ENCODE measurements around the gene ABTB2. TPM values are rescaled to one million over a fixed set of nuclear protein-coding genes. Genes with fewer than 3 reads are reported as not detected.
A peak's percentile ranks its signal among the peaks of the same experiment; 100 is the strongest.

ABTB2 gene
- total and polyA plus RNA-seq, 10 of the 15 experiments (the other 5 are each of a cell fraction or from before 2014, with no cell fraction given): 0.13 to 2.1 (median 0.72) TPM

- 94% methylated on average over 4 of the region's 4 CpGs for WGBS (ENCODE audit: insufficient coverage, insufficient replicate concordance, low lambda C conversion rate, missing lambda C conversion rate)
- no peak for DNase-seq (ENCODE audit: low read depth, low spot score)
- in situ Hi-C loops (cut with MboI) (no loop called here), intact Hi-C loops (cut with micrococcal nuclease; ENCODE audit: unreplicated experiment) (no loop called here)
- Histone ChIP-seq H3K79me2 (ENCODE audit: control insufficient read depth, insufficient read depth, low read length) (no peaks in the 10 kb centered on the region), H2AFZ (ENCODE audit: control insufficient read depth, low read depth, low read length) (no peak overlapping the region), H3K4me2 (ENCODE audit: control insufficient read depth, insufficient read depth) (no peak overlapping the region), H3K27ac (ENCODE audit: control insufficient read depth, insufficient read depth) (no peak overlapping the region), H3K9ac (ENCODE audit: control insufficient read depth, insufficient read depth, low read length) (no peak overlapping the region), H3K4me3 (no peak overlapping the region), H3K27me3 (replicated peaks in 1 of 2; ENCODE audit: control insufficient read depth in 2 of 2, insufficient read depth in 2 of 2, low read length in 1 of 2) (no peaks in the 10 kb centered on the region), H3K4me1 (ENCODE audit: control insufficient read depth, insufficient read depth, low read length) (no peaks in the 10 kb centered on the region), H4K20me1 (ENCODE audit: control insufficient read depth, insufficient read depth) (no peaks in the 10 kb centered on the region; the same call in 1 of the 2 replicates), H3K36me3 (ENCODE audit: control insufficient read depth in 2 of 2, insufficient read depth in 2 of 2, low read length in 1 of 2) (peaks cover 23 to 34% of the 10 kb centered on the region in 2 experiments), H3K9me3 (replicated peaks; ENCODE audit: control insufficient read depth, insufficient read depth, low read length) (no peaks in the 10 kb centered on the region)
- no peak for ATAC-seq
- FAIRE-seq: no peak
- ChIA-PET RAD21 (ENCODE audit: unreplicated experiment) (no interaction called here), CTCF (no interaction called here), POLR2A (no interaction called here), SMC1A (ENCODE audit: uncharacterized antibody, unreplicated experiment) (no interaction called here)
- BruUV-seq (replicated peaks): TSS peak; percentile 31
- no peak for TF ChIP-seq CHD2 (IDR thresholded peaks at IDR 0.05; ENCODE audit: borderline replicate concordance, low read depth, low read length)
- TF ChIP-seq, protein P1, sequence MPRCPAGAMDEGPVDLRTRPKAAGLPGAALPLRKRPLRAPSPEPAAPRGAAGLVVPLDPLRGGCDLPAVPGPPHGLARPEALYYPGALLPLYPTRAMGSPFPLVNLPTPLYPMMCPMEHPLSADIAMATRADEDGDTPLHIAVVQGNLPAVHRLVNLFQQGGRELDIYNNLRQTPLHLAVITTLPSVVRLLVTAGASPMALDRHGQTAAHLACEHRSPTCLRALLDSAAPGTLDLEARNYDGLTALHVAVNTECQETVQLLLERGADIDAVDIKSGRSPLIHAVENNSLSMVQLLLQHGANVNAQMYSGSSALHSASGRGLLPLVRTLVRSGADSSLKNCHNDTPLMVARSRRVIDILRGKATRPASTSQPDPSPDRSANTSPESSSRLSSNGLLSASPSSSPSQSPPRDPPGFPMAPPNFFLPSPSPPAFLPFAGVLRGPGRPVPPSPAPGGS (IDR thresholded peaks at IDR 0.05; ENCODE audit: borderline replicate concordance, insufficient read depth, low read depth, low read length, poor library complexity, severe bottlenecking): no peak
- TF ChIP-seq PKNOX1 (IDR thresholded peaks at IDR 0.05): no peak
- TF ChIP-seq ZNF207 (IDR thresholded peaks at IDR 0.05; ENCODE audit: borderline replicate concordance): no peak
- TF ChIP-seq, protein P2, sequence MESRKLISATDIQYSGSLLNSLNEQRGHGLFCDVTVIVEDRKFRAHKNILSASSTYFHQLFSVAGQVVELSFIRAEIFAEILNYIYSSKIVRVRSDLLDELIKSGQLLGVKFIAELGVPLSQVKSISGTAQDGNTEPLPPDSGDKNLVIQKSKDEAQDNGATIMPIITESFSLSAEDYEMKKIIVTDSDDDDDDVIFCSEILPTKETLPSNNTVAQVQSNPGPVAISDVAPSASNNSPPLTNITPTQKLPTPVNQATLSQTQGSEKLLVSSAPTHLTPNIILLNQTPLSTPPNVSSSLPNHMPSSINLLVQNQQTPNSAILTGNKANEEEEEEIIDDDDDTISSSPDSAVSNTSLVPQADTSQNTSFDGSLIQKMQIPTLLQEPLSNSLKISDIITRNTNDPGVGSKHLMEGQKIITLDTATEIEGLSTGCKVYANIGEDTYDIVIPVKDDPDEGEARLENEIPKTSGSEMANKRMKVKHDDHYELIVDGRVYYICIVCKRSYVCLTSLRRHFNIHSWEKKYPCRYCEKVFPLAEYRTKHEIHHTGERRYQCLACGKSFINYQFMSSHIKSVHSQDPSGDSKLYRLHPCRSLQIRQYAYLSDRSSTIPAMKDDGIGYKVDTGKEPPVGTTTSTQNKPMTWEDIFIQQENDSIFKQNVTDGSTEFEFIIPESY (IDR thresholded peaks at IDR 0.05): no peak
- no peak for TF ChIP-seq NRF1 (conservative IDR thresholded peaks at IDR 0.05; ENCODE audit: low read depth, low read length)
- TF ChIP-seq NBN (IDR thresholded peaks at IDR 0.05): no peak
- no peak for TF ChIP-seq TCF7 (IDR thresholded peaks at IDR 0.05; ENCODE audit: borderline replicate concordance)
- TF ChIP-seq, protein P3, sequence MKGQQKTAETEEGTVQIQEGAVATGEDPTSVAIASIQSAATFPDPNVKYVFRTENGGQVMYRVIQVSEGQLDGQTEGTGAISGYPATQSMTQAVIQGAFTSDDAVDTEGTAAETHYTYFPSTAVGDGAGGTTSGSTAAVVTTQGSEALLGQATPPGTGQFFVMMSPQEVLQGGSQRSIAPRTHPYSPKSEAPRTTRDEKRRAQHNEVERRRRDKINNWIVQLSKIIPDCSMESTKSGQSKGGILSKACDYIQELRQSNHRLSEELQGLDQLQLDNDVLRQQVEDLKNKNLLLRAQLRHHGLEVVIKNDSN (IDR thresholded peaks at IDR 0.05; ENCODE audit: borderline replicate concordance, extremely low read length, insufficient read depth, low read depth, low read length): no peak
- TF ChIP-seq KDM1A (IDR thresholded peaks at IDR 0.05; ENCODE audit: borderline replicate concordance): no peak
- no peak for TF ChIP-seq MXI1 (IDR thresholded peaks at IDR 0.05; ENCODE audit: low read depth, low read length)
Measured at GRCh38 chr11:34124885-34125668, 232.7 kb downstream of the ABTB2 start.
